Measurements from ENCODE around the gene ETV5.

GRCh38 chr3:186094696-186095425 is 14.0 kb downstream of the ETV5 start:
- TF ChIP-seq CTCF (IDR thresholded peaks at IDR 0.05), result no peak
- no peak for TF ChIP-seq ZFX (IDR thresholded peaks at IDR 0.05; ENCODE audit: borderline replicate concordance)

Data from 22Rv1 (cell line).